Neuronal stem cell (in vitro differentiated cells): ENCODE data around the gene SLC9A9.

Experiments
- DNase-seq: peaks from one replicate; pipeline ENCODE4 v3.0.0-alpha.2; 2013; ENCODE audit warnings: low spot score
- H2AFZ ChIP-seq: one replicate; pipeline ENCODE4 v1.6.1; 2013; ENCODE audit warnings: mild to moderate bottlenecking, low read length, inconsistent platforms
- H2AK5ac ChIP-seq: 2 replicates; pipeline ENCODE4 v1.6.1; 2013; ENCODE audit warnings: low read depth, mild to moderate bottlenecking, inconsistent platforms, low read length, moderate library complexity, mixed read lengths
- H2BK120ac ChIP-seq: 2 replicates; pipeline ENCODE4 v1.6.1; 2013; ENCODE audit warnings: low read depth, mild to moderate bottlenecking, inconsistent platforms, low read length, moderate library complexity, mixed read lengths
- H2BK12ac ChIP-seq: one replicate; pipeline ENCODE4 v1.6.1; 2013; ENCODE audit warnings: low read length, inconsistent platforms
- H2BK15ac ChIP-seq: 2 replicates; pipeline ENCODE4 v1.6.1; 2013; ENCODE audit warnings: mild to moderate bottlenecking, low read length, inconsistent platforms, mixed read lengths
- H2BK5ac ChIP-seq: one replicate; pipeline ENCODE4 v1.6.1; 2013; ENCODE audit warnings: inconsistent platforms, mild to moderate bottlenecking, low read length, moderate library complexity
- H3K14ac ChIP-seq: one replicate; pipeline ENCODE4 v1.6.1; 2013; ENCODE audit warnings: low read length, inconsistent platforms
- H3K18ac ChIP-seq: 2 replicates; pipeline ENCODE4 v1.6.1; 2013; ENCODE audit warnings: low read length, inconsistent platforms
- H3K23ac ChIP-seq: 2 replicates; pipeline ENCODE4 v1.6.1; 2013; ENCODE audit warnings: low read depth, mild to moderate bottlenecking, mixed read lengths, low read length, inconsistent platforms; ENCODE audit not compliant: poor library complexity
- H3K27ac ChIP-seq: replicated peaks from 3 replicates; pipeline ENCODE4 v1.5.1; 2013; ENCODE audit warnings: low read length, inconsistent platforms
- H3K27me3 ChIP-seq, 3 experiments: 2 replicates each; pipeline ENCODE4 v1.6.1; 2013; ENCODE audit warnings: low read length in 3 of 3, mild to moderate bottlenecking in 2 of 3, inconsistent platforms in 1 of 3, low read depth in 1 of 3, mixed read lengths in 1 of 3, moderate library complexity in 1 of 3; ENCODE audit not compliant: control insufficient read depth in 3 of 3, insufficient read depth in 3 of 3
- H3K36me3 ChIP-seq, 2 donors: replicated peaks in 1 of 2; 2 replicates each; pipeline ENCODE4 v1.6.1; 2013; ENCODE audit warnings: low read length in 2 of 2; ENCODE audit not compliant: control insufficient read depth in 2 of 2, insufficient read depth in 2 of 2
- H3K4ac ChIP-seq: 2 replicates; pipeline ENCODE4 v1.6.1; 2013; ENCODE audit warnings: inconsistent platforms, mild to moderate bottlenecking, low read length, moderate library complexity
- H3K4me1 ChIP-seq, 2 donors: 1 replicate in 1 of 2; 2 replicates in 1 of 2; pipeline ENCODE4 v1.6.1; 2013; ENCODE audit warnings: low read length in 2 of 2, low read depth in 1 of 2; ENCODE audit not compliant: control insufficient read depth in 2 of 2, insufficient read depth in 1 of 2
- H3K4me2 ChIP-seq: one replicate; pipeline ENCODE4 v1.6.1; 2013; ENCODE audit warnings: mild to moderate bottlenecking, low read length, inconsistent platforms; ENCODE audit not compliant: insufficient read depth, poor library complexity, severe bottlenecking
- H3K4me3 ChIP-seq, 2 donors: 2 replicates each; pipeline ENCODE4 v1.5.1; 2013; ENCODE audit warnings: low read length in 2 of 2, mild to moderate bottlenecking in 2 of 2, inconsistent platforms in 1 of 2, moderate library complexity in 1 of 2
- H3K79me1 ChIP-seq: one replicate; pipeline ENCODE4 v1.6.1; 2013; ENCODE audit warnings: low read depth, mild to moderate bottlenecking, inconsistent platforms, low read length, moderate library complexity
- H3K9ac ChIP-seq: one replicate; pipeline ENCODE4 v1.6.1; 2013; ENCODE audit warnings: mild to moderate bottlenecking, low read depth, low read length, inconsistent platforms; ENCODE audit not compliant: poor library complexity
- H3K9me3 ChIP-seq, 2 donors: replicated peaks in 1 of 2; 2 replicates each; pipeline versions ENCODE3 to v1.6.1; 2013; ENCODE audit warnings: low read length in 2 of 2, mild to moderate bottlenecking in 2 of 2, inconsistent platforms in 1 of 2, low read depth in 1 of 2, mixed read lengths in 1 of 2, moderate library complexity in 1 of 2; ENCODE audit not compliant: control insufficient read depth in 2 of 2, insufficient read depth in 1 of 2
- H4K8ac ChIP-seq: one replicate; pipeline ENCODE4 v1.6.1; 2013; ENCODE audit warnings: low read depth, mild to moderate bottlenecking, inconsistent platforms, low read length, moderate library complexity
- H4K91ac ChIP-seq: one replicate; pipeline ENCODE4 v1.6.1; 2013; ENCODE audit warnings: low read length, low read depth, mild to moderate bottlenecking, inconsistent platforms; ENCODE audit not compliant: poor library complexity
- WGBS, 2 donors: extraction: QIAGEN DNeasy Blood & Tissue Kit; methylation state at CpG; one replicate each; pipeline ENCODE4 v1.1.7; 2013; ENCODE audit warnings: missing lambda C conversion rate in 2 of 2, mixed read lengths in 1 of 2; ENCODE audit not compliant: insufficient read length in 2 of 2, insufficient replicate concordance in 1 of 2; ENCODE audit errors: extremely low coverage in 2 of 2; 5-methylcytosine and 5-hydroxymethylcytosine counted together

SLC9A9 gene

DNA sequence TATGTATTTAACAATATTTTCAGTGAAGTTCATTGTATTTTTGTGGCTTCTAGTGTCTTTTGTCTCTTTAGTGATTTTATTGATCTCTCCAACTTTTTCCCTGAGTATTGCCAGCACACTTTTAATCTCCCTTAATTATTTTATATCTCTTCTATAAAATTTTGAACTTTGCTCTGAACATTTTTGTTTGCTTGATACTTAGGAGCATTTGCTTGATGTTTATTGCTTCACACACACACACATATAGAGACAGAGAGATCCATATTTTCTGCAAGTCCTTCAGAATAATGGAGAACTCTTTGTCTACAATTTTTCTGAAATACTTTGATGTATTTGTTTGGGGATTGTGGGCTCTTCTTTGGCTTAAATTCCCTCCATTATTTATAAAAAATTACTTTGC lies 213.8 kb downstream of the SLC9A9 start:
- H4K8ac ChIP-seq = no peak overlapping the region

DNA sequence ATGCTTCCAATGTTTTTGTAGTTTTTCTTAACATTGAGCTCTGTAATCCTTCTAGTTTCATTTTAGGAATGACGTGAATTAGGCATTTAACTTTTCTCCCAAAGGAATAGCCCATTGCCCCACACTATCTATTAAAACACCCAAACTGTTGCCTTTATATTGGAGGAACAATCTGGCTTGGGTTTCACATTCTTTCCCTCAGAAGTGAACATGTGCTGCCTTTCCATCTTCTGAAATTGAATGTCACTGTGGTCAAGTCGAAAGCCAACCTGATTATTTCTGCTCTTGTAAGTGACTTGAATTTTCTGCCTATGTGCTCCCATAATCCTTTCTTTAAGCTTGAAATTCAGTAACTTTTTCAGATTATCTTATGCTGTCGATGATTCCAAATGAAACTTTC lies 214.5 kb downstream of the SLC9A9 start:
- Histone ChIP-seq H3K14ac (no peak overlapping the region), H3K27ac (no peak overlapping the region), H2BK120ac (no peak overlapping the region), H3K4me3 (no peak overlapping the region), H4K91ac (no peak overlapping the region), H3K9me3 (peaks cover 0 to 3% of the 10 kb centered on the region in 2 donors), H2BK12ac (no peak overlapping the region), H3K79me1 (no peaks in the 10 kb centered on the region), H3K4me2 (no peak overlapping the region), H3K4ac (no peak overlapping the region), H2BK15ac (no peak overlapping the region), H2BK5ac (no peak overlapping the region), H3K23ac (no peak overlapping the region), H2AK5ac (no peak overlapping the region), H3K18ac (no peak overlapping the region), H3K4me1 (no peaks in the 10 kb centered on the region), H3K36me3 (no peaks in the 10 kb centered on the region), H3K9ac (no peak overlapping the region), H2AFZ (no peak overlapping the region), H4K8ac (no peak overlapping the region), H3K27me3 (peaks cover 0 to 3% (median 0%) of the 10 kb centered on the region in 3 experiments)
- WGBS, 2 donors = no CpG with 5 or more reads among the region's 3 CpGs
- no peak for DNase-seq

More for the DNA sequence above, 213.8 kb downstream of the SLC9A9 start:
- Histone ChIP-seq H3K36me3 (no peaks in the 10 kb centered on the region), H4K91ac (no peak overlapping the region), H2AFZ (no peak overlapping the region), H3K18ac (no peak overlapping the region), H3K27ac (no peak overlapping the region), H3K4ac (no peak overlapping the region), H3K9ac (no peak overlapping the region), H3K9me3 (peaks cover 0 to 3% of the 10 kb centered on the region in 2 donors), H3K4me3 (no peak overlapping the region), H3K4me2 (no peak overlapping the region), H2BK12ac (no peak overlapping the region), H3K23ac (no peak overlapping the region), H3K4me1 (no peaks in the 10 kb centered on the region), H2BK5ac (no peak overlapping the region), H3K27me3 (peaks cover 0 to 3% (median 0%) of the 10 kb centered on the region in 3 experiments), H3K79me1 (no peaks in the 10 kb centered on the region), H3K14ac (no peak overlapping the region), H2BK15ac (no peak overlapping the region), H2AK5ac (no peak overlapping the region), H2BK120ac (no peak overlapping the region)
- no peak for DNase-seq

DNA sequence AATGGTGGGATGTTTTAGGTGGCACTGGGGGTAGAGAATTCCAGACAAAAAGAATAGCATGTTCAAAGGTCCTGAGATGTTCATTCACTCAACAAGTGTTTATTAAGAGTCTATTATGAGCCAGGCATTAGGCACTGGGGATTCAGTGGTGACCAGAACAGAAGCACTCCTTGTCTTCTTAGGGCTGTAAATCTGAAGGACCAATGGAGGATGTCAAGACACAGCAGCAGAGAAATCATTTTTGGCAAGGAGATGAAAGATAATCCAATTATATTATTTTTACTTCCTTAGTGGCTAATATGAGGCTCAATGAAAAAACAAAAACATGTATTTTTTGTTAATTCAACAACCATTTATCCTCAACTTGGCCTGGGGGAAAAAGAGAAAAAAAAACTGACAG lies 218.5 kb downstream of the SLC9A9 start:
- H3K4me1 ChIP-seq = no peaks in the 10 kb centered on the region
- no peak overlapping the region for H3K18ac ChIP-seq
- no peak overlapping the region for H2BK12ac ChIP-seq
- no peak overlapping the region for H2BK5ac ChIP-seq
- H3K79me1 ChIP-seq = no peaks in the 10 kb centered on the region
- H2BK15ac ChIP-seq = no peak overlapping the region
- no peak overlapping the region for H3K4ac ChIP-seq
- no peak overlapping the region for H3K4me2 ChIP-seq
- H3K9ac ChIP-seq = no peak overlapping the region
- no peaks in the 10 kb centered on the region for H3K27me3 ChIP-seq
- H4K91ac ChIP-seq = no peak overlapping the region
- no peak overlapping the region for H2AFZ ChIP-seq
- no peak overlapping the region for H3K14ac ChIP-seq
- H3K23ac ChIP-seq = no peak overlapping the region
- H3K9me3 ChIP-seq = no peaks in the 10 kb centered on the region
- H3K4me3 ChIP-seq = no peak overlapping the region
- no peak overlapping the region for H4K8ac ChIP-seq
- H2BK120ac ChIP-seq = no peak overlapping the region
- H2AK5ac ChIP-seq = no peak overlapping the region
- H3K27ac ChIP-seq = no peak overlapping the region
- no peaks in the 10 kb centered on the region for H3K36me3 ChIP-seq
- DNase-seq = no peak

DNA sequence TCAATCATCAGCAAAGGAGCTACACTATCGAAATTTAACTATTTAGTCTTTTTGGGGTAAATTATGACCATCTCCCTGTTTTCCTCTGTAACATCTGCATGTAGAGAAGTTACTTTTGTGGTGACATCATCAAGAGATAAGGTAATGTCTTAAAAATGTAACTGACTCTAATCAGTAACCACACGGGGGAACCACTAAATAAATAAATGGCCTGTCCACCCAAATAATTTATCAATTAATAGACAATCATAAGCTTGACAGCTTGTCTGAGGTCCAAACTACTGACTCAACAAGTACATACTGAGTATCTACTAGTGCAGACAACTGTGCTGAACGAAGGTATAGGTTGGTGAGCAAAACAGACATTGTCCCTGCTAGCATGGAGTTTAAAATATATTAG lies 219.3 kb downstream of the SLC9A9 start:
- H3K36me3 ChIP-seq = no peaks in the 10 kb centered on the region
- H3K9ac ChIP-seq = no peak overlapping the region
- no peak overlapping the region for H2AFZ ChIP-seq
- H4K8ac ChIP-seq = no peak overlapping the region
- no peaks in the 10 kb centered on the region for H3K27me3 ChIP-seq
- H3K4me3 ChIP-seq = no peak overlapping the region
- H3K79me1 ChIP-seq = no peaks in the 10 kb centered on the region
- no peak overlapping the region for H2BK12ac ChIP-seq
- H2BK15ac ChIP-seq = no peak overlapping the region
- WGBS, 2 donors = no CpG with 5 or more reads among the region's 3 CpGs
- no peak overlapping the region for H3K18ac ChIP-seq
- no peak for DNase-seq
- H3K23ac ChIP-seq = no peak overlapping the region
- no peak overlapping the region for H3K14ac ChIP-seq
- H3K4me2 ChIP-seq = no peak overlapping the region
- no peak overlapping the region for H3K4ac ChIP-seq
- no peak overlapping the region for H2BK5ac ChIP-seq
- no peak overlapping the region for H3K27ac ChIP-seq
- H2AK5ac ChIP-seq = no peak overlapping the region
- H3K4me1 ChIP-seq = no peaks in the 10 kb centered on the region
- H4K91ac ChIP-seq = no peak overlapping the region
- no peak overlapping the region for H2BK120ac ChIP-seq
- no peaks in the 10 kb centered on the region for H3K9me3 ChIP-seq
